Measurements from ENCODE around the gene TMPRSS3.

The TMPRSS3 gene

DNA sequence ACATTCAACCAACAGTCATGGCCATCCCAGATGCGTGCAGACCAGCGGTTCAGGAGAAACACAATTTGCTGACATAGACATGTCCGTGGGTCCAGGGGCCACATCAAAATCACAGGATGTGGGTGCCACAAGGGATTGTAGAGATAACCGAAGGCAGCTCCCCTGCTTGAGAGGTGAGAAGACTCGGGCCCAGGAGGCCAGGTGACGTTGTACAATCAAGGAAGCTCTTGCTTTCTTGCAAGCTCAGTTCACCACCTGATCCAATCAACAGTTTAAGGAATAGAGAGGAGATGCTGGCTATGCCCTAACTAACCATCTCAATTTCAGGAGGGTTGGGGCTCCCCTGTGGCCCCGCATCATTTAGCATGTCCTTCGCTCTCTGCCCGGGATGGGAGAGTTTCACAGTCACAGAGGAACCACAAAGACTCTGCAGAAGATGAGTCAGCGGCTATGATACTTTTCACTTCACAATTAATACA lies 27.4 kb upstream of the TMPRSS3 start:
- no peak overlapping the region for H3K27ac ChIP-seq
- TF ChIP-seq, protein P1, sequence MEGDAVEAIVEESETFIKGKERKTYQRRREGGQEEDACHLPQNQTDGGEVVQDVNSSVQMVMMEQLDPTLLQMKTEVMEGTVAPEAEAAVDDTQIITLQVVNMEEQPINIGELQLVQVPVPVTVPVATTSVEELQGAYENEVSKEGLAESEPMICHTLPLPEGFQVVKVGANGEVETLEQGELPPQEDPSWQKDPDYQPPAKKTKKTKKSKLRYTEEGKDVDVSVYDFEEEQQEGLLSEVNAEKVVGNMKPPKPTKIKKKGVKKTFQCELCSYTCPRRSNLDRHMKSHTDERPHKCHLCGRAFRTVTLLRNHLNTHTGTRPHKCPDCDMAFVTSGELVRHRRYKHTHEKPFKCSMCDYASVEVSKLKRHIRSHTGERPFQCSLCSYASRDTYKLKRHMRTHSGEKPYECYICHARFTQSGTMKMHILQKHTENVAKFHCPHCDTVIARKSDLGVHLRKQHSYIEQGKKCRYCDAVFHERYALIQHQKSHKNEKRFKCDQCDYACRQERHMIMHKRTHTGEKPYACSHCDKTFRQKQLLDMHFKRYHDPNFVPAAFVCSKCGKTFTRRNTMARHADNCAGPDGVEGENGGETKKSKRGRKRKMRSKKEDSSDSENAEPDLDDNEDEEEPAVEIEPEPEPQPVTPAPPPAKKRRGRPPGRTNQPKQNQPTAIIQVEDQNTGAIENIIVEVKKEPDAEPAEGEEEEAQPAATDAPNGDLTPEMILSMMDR (IDR thresholded peaks at IDR 0.05): no peak
- DNase-seq (ENCODE audit: low spot score): no peak
- H3K4me3 ChIP-seq: no peak overlapping the region

- H3K4me3 ChIP-seq: no peak overlapping the region
- no peak overlapping the region for H3K27ac ChIP-seq
- no peak for DNase-seq (ENCODE audit: low spot score)
- TF ChIP-seq, protein P1 (IDR thresholded peaks at IDR 0.05): no peak
Measured at GRCh38 chr21:42421018-42421793, 25.4 kb upstream of the TMPRSS3 start.

GRCh38 chr21:42419845-42420244 lies 24.0 kb upstream of the TMPRSS3 start:
- TF ChIP-seq, protein P1 (IDR thresholded peaks at IDR 0.05): no peak
- no peak for DNase-seq (ENCODE audit: low spot score)
- Histone ChIP-seq H3K4me3 (no peak overlapping the region), H3K27ac (no peak overlapping the region)

DNA sequence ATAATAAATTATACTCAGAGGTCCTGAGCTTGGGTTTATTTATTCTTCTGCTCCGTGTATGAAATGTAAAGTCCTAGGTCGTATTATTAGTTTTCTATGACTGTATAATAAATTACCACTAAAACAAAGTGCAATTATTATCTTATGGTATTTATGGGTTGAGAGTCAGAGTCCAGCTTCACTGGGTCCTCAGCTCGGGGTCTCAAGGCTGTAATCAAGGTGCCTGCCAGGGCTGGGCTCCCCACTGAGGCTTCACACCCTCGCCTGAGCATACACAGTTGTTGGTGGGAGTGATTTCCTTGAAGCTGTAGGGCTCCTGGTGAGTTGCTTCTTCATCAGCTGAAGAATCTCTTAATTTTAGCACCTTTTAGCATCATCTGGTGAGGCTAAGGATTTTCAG lies 23.0 kb upstream of the TMPRSS3 start:
- TF ChIP-seq, protein P1 (IDR thresholded peaks at IDR 0.05): no peak
- no peak overlapping the region for H3K4me3 ChIP-seq
- no peak overlapping the region for H3K27ac ChIP-seq
- no peak for DNase-seq (ENCODE audit: low spot score)

GRCh38 chr21:42417533-42417932 lies 21.7 kb upstream of the TMPRSS3 start:
- H3K4me3 ChIP-seq: no peak overlapping the region
- DNase-seq (ENCODE audit: low spot score): peak; percentile 2
- no peak overlapping the region for H3K27ac ChIP-seq
- TF ChIP-seq, protein P1 (IDR thresholded peaks at IDR 0.05): no peak

- Histone ChIP-seq H3K4me3 (no peak overlapping the region), H3K27ac (no peak overlapping the region)
- TF ChIP-seq, protein P1 (IDR thresholded peaks at IDR 0.05): no peak
- DNase-seq (ENCODE audit: low spot score): no peak
Measured at GRCh38 chr21:42414928-42415769, 19.3 kb upstream of the TMPRSS3 start.
